Prostate gland (tissue), 2 donors: ENCODE data around the gene NAT10.

ENCODE experiments used
- POLR2A ChIP-seq: fragments of 450-650 bp; IDR thresholded peaks from one replicate; pipeline ENCODE4 v1.6.1; 2016; ENCODE audit warnings: antibody characterized with exemption, mild to moderate bottlenecking
- TF ChIP-seq, protein P1 (sequence below), 4 experiments: fragments of 200-600 bp in 2 of 4; fragments of 450-650 bp in 2 of 4; sonication (generic) in 2 of 4; IDR thresholded peaks; 1 replicate in 3 of 4; 2 replicates in 1 of 4; pipeline ENCODE4 v1.5.1; 2016 to 2019; ENCODE audit warnings: antibody characterized with exemption in 4 of 4, mild to moderate bottlenecking in 2 of 4, moderate library complexity in 2 of 4

DNA sequence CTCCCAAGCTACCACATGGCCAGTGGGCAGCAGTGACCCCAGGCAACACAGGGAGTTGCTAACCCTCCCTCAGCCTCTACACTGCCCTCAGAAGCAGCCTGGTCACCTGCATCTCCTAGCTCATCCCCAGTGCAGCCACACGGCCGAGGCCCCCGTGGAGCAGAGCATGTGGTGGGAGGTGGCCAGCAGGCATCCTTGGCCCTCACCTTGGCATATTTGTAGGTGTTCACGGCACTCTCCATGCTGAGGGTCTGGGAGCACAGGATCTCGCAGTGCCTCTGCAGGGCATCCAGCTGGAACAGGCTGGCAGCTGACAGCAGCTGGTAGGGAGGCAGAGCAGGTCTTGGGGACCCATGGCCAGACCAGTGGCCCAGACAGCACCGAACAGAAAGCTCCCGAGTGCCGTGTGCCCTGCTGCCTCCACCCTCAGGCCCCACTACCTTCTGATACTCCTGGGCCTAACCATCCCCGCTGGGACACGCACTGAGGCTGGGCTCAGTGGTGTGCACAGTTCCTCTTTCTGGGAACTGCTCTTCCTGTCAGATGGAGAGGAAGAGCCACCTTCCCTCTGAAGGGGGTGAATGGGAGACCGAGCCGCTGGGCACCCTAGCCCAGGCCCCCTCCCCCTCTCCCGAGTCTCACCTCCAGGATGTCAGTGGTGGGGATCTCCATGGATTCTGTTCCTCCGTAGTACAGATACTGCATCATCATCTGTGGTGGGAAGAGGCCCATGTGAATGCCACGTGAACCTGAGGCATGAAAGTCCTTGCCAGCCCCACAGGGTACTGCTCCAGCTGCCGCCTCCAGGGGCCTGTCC lies 48.8 kb downstream of the NAT10 start:
- TF ChIP-seq, protein P1, sequence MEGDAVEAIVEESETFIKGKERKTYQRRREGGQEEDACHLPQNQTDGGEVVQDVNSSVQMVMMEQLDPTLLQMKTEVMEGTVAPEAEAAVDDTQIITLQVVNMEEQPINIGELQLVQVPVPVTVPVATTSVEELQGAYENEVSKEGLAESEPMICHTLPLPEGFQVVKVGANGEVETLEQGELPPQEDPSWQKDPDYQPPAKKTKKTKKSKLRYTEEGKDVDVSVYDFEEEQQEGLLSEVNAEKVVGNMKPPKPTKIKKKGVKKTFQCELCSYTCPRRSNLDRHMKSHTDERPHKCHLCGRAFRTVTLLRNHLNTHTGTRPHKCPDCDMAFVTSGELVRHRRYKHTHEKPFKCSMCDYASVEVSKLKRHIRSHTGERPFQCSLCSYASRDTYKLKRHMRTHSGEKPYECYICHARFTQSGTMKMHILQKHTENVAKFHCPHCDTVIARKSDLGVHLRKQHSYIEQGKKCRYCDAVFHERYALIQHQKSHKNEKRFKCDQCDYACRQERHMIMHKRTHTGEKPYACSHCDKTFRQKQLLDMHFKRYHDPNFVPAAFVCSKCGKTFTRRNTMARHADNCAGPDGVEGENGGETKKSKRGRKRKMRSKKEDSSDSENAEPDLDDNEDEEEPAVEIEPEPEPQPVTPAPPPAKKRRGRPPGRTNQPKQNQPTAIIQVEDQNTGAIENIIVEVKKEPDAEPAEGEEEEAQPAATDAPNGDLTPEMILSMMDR (IDR thresholded peaks at IDR 0.05): no peak
- TF ChIP-seq POLR2A: no peak
